ENCODE data around the gene DHFR.
"Not testable (repeated sequence)": the region's sequence is repeated elsewhere in the genome, so short reads cannot be mapped to it uniquely, and the experiment has no call there.

The DHFR gene

GRCh38 chr5:80600943-80601693 lies 53.7 kb downstream of the DHFR start:
- WGBS, 2 experiments (ENCODE audit: insufficient coverage in 2 of 2) = 100% methylated on average over 1 to 2 of the region's 2 CpGs
- no peaks in the 10 kb centered on the region for H3K36me3 ChIP-seq (ENCODE audit: control insufficient read depth, insufficient read depth, low read length)
- H3K4me3 ChIP-seq (ENCODE audit: extremely low read depth, insufficient read depth, low read length, poor library complexity, severe bottlenecking) = no peak overlapping the region

DNA sequence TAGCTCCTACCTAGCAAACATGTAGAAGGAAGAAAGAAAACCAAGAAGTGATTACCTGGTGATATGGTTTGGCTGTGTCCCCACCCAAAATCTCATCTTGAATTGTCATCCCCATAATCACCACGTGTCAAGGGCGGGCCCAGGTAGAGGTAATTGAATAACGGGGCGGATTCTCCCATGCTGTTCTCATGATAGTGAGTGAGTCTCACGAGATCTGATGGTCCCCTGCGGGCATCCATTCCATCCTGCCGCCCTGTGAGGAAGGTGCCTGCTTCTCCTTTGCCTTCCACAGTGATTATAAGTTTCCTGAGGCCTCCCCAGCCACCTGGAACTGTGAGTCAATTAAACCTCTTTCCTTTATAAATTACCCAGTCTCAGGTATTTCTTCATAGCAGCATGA lies 57.3 kb downstream of the DHFR start:
- Histone ChIP-seq H3K36me3 (ENCODE audit: control insufficient read depth, insufficient read depth, low read length) (no peaks in the 10 kb centered on the region), H3K4me3 (ENCODE audit: extremely low read depth, insufficient read depth, low read length, poor library complexity, severe bottlenecking) (no peak overlapping the region), H3K4me1 (ENCODE audit: control insufficient read depth, insufficient read depth, low read length, poor library complexity, severe bottlenecking) (no peaks in the 10 kb centered on the region), H3K27ac (ENCODE audit: low read depth, low read length, severe bottlenecking) (no peak overlapping the region), H3K9me3 (ENCODE audit: control insufficient read depth, low read length) (no peaks in the 10 kb centered on the region)
- 79 to 92% methylated on average over 6 to 7 of the region's 7 CpGs for WGBS, 2 experiments (ENCODE audit: insufficient coverage in 2 of 2)

More at GRCh38 chr5:80600943-80601693, 53.7 kb downstream of the DHFR start:
- Histone ChIP-seq H3K9me3 (ENCODE audit: control insufficient read depth, low read length) (no peaks in the 10 kb centered on the region), H3K27ac (ENCODE audit: low read depth, low read length, severe bottlenecking) (no peak overlapping the region), H3K4me1 (ENCODE audit: control insufficient read depth, insufficient read depth, low read length, poor library complexity, severe bottlenecking) (no peaks in the 10 kb centered on the region)

GRCh38 chr5:80594810-80595209 lies 60.0 kb downstream of the DHFR start:
- H3K4me3 ChIP-seq (ENCODE audit: extremely low read depth, insufficient read depth, low read length, poor library complexity, severe bottlenecking) = no peak overlapping the region
- H3K9me3 ChIP-seq (ENCODE audit: control insufficient read depth, low read length) = no peaks in the 10 kb centered on the region
- H3K4me1 ChIP-seq (ENCODE audit: control insufficient read depth, insufficient read depth, low read length, poor library complexity, severe bottlenecking) = no peaks in the 10 kb centered on the region
- 100% methylated on average over 1 of the region's 2 CpGs; no CpG with 5 or more reads in 1 of the 2 experiments for WGBS, 2 experiments (ENCODE audit: insufficient coverage in 2 of 2)
- H3K36me3 ChIP-seq (ENCODE audit: control insufficient read depth, insufficient read depth, low read length) = no peaks in the 10 kb centered on the region
- no peak overlapping the region for H3K27ac ChIP-seq (ENCODE audit: low read depth, low read length, severe bottlenecking)

GRCh38 chr5:80592761-80593160 lies 62.0 kb downstream of the DHFR start:
- no peak overlapping the region for H3K4me3 ChIP-seq (ENCODE audit: extremely low read depth, insufficient read depth, low read length, poor library complexity, severe bottlenecking)
- 80 to 86% methylated on average over 2 of the region's 2 CpGs for WGBS, 2 experiments (ENCODE audit: insufficient coverage in 2 of 2)
- no peak overlapping the region for H3K27ac ChIP-seq (ENCODE audit: low read depth, low read length, severe bottlenecking)
- H3K36me3 ChIP-seq (ENCODE audit: control insufficient read depth, insufficient read depth, low read length) = no peaks in the 10 kb centered on the region
- no peaks in the 10 kb centered on the region for H3K4me1 ChIP-seq (ENCODE audit: control insufficient read depth, insufficient read depth, low read length, poor library complexity, severe bottlenecking)
- H3K9me3 ChIP-seq (ENCODE audit: control insufficient read depth, low read length) = no peaks in the 10 kb centered on the region

DNA sequence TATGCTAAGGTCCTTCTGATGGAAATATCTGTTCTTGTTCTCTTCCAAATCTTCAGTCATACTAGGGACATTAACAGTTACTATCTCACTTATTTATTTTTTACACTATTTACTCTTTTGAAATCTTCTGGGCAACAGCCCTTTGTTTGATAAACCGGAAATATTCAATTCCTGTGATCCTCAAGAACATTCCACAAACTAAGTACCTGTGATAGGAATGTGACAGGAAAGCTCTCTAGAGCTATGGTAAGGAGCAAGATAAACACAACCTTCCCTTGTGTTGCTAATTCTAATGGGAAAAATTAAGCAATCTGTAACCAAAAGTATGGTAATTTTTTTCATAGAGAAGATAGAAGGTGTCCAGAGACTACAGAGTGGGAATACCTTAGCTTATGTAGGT lies 62.7 kb downstream of the DHFR start:
- no peak overlapping the region for H3K27ac ChIP-seq (ENCODE audit: low read depth, low read length, severe bottlenecking)
- H3K9me3 ChIP-seq (ENCODE audit: control insufficient read depth, low read length) = no peaks in the 10 kb centered on the region
- no CpG with 5 or more reads among the region's 1 CpG for WGBS, 2 experiments (ENCODE audit: insufficient coverage in 2 of 2)
- no peaks in the 10 kb centered on the region for H3K36me3 ChIP-seq (ENCODE audit: control insufficient read depth, insufficient read depth, low read length)
- no peaks in the 10 kb centered on the region for H3K4me1 ChIP-seq (ENCODE audit: control insufficient read depth, insufficient read depth, low read length, poor library complexity, severe bottlenecking)
- no peak overlapping the region for H3K4me3 ChIP-seq (ENCODE audit: extremely low read depth, insufficient read depth, low read length, poor library complexity, severe bottlenecking)

DNA sequence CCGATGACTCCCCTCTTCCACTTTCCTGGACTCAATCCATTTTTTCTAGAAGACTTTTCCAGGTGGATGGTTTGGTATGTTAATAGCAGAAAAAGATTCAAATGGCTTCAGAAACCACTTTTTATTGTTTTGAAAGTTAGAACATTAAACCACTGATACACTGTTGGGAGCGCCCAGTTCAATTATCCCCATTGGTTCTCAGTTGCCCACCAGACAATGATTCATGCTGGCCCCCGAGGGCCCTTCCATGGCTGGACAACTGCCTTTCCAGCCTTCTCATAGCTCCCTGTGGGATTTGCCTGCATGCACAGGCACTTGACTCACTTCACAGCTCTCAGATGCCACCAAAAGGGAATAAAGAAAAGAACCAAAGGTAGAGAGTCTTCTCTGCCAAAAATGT lies 63.4 kb downstream of the DHFR start:
- Histone ChIP-seq H3K36me3 (ENCODE audit: control insufficient read depth, insufficient read depth, low read length) (no peaks in the 10 kb centered on the region), H3K4me1 (ENCODE audit: control insufficient read depth, insufficient read depth, low read length, poor library complexity, severe bottlenecking) (no peaks in the 10 kb centered on the region), H3K27ac (ENCODE audit: low read depth, low read length, severe bottlenecking) (no peak overlapping the region), H3K9me3 (ENCODE audit: control insufficient read depth, low read length) (no peaks in the 10 kb centered on the region), H3K4me3 (ENCODE audit: extremely low read depth, insufficient read depth, low read length, poor library complexity, severe bottlenecking) (no peak overlapping the region)
- 85 to 92% methylated on average over 2 of the region's 3 CpGs for WGBS, 2 experiments (ENCODE audit: insufficient coverage in 2 of 2)

DNA sequence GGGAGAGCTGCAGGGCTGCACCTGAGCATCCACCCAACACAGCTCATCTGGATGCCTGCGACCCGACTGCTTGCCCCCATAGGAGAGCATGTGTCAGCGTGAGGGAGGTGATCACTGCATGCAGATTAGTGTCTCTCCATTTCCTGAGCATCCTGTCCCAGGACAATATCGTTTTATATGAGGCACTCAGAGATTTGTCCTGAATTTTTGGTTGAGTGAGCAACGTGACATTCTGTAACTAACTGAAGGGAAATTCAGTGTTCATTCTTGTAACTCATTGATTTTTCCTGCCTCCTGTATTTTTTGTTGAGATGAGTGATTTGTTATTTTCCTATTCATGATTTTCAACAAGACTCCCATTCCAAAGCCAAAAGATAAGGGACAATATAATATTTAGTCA lies 64.0 kb downstream of the DHFR start:
- H3K4me3 ChIP-seq (ENCODE audit: extremely low read depth, insufficient read depth, low read length, poor library complexity, severe bottlenecking) = no peak overlapping the region
- H3K27ac ChIP-seq (ENCODE audit: low read depth, low read length, severe bottlenecking) = no peak overlapping the region
- 90 to 100% methylated on average over 4 of the region's 5 CpGs for WGBS, 2 experiments (ENCODE audit: insufficient coverage in 2 of 2)
- H3K36me3 ChIP-seq (ENCODE audit: control insufficient read depth, insufficient read depth, low read length) = no peaks in the 10 kb centered on the region
- no peaks in the 10 kb centered on the region for H3K9me3 ChIP-seq (ENCODE audit: control insufficient read depth, low read length)
- H3K4me1 ChIP-seq (ENCODE audit: control insufficient read depth, insufficient read depth, low read length, poor library complexity, severe bottlenecking) = no peaks in the 10 kb centered on the region

GRCh38 chr5:80588858-80589540 lies 65.8 kb downstream of the DHFR start:
- no peaks in the 10 kb centered on the region for H3K36me3 ChIP-seq (ENCODE audit: control insufficient read depth, insufficient read depth, low read length)
- H3K4me3 ChIP-seq (ENCODE audit: extremely low read depth, insufficient read depth, low read length, poor library complexity, severe bottlenecking) = no peak overlapping the region
- WGBS, 2 experiments (ENCODE audit: insufficient coverage in 2 of 2) = 85 to 87% methylated on average over 3 to 4 of the region's 8 CpGs
- H3K27ac ChIP-seq (ENCODE audit: low read depth, low read length, severe bottlenecking) = no peak overlapping the region
- no peaks in the 10 kb centered on the region for H3K4me1 ChIP-seq (ENCODE audit: control insufficient read depth, insufficient read depth, low read length, poor library complexity, severe bottlenecking)
- no peaks in the 10 kb centered on the region for H3K9me3 ChIP-seq (ENCODE audit: control insufficient read depth, low read length)

DNA sequence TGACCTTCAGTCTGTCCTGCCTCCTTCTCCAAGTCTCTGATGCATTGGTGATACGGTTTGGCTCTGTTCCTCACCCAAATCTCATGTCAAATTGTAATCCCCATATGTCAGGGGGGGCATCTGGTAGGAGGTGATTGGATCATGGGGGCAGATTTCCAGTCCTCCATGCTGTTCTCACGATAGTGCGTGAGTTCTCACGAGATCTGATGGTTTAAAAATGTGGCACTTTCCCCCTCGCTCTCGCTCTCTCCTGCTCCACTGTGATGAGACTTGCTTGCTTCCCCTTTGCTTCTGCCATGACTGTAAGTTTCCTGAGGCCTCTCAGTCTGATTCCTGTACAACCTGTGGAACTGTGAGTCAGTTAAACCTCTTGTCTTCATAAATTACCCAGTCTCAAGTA lies 70.0 kb downstream of the DHFR start:
- no peak overlapping the region for H3K27ac ChIP-seq (ENCODE audit: low read depth, low read length, severe bottlenecking)
- no peaks in the 10 kb centered on the region for H3K9me3 ChIP-seq (ENCODE audit: control insufficient read depth, low read length)
- 84 to 94% methylated on average over 5 to 6 of the region's 6 CpGs for WGBS, 2 experiments (ENCODE audit: insufficient coverage in 2 of 2)
- H3K4me1 ChIP-seq (ENCODE audit: control insufficient read depth, insufficient read depth, low read length, poor library complexity, severe bottlenecking) = no peaks in the 10 kb centered on the region
- H3K4me3 ChIP-seq (ENCODE audit: extremely low read depth, insufficient read depth, low read length, poor library complexity, severe bottlenecking) = no peak overlapping the region
- H3K36me3 ChIP-seq (ENCODE audit: control insufficient read depth, insufficient read depth, low read length) = no peaks in the 10 kb centered on the region

DNA sequence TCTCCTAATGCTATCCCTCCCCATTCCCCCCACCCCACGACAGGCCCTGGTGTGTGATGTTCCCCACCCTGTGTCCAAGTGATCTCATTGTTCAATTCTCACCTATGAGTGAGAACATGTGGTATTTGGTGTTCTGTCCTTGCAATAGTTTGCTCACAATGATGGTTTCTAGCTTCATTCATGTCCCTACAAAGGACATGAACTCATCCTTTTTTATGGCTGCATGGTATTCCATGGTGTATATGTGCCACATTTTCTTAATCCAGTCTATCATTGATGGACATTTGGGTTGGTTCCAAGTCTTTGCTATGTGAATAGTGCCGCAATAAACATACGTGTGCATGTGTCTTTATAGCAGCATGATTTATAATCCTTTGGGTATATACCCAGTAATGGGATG lies 74.5 kb downstream of the DHFR start:
- not testable (repeated sequence) for H3K4me3 ChIP-seq (ENCODE audit: extremely low read depth, insufficient read depth, low read length, poor library complexity, severe bottlenecking)

DNA sequence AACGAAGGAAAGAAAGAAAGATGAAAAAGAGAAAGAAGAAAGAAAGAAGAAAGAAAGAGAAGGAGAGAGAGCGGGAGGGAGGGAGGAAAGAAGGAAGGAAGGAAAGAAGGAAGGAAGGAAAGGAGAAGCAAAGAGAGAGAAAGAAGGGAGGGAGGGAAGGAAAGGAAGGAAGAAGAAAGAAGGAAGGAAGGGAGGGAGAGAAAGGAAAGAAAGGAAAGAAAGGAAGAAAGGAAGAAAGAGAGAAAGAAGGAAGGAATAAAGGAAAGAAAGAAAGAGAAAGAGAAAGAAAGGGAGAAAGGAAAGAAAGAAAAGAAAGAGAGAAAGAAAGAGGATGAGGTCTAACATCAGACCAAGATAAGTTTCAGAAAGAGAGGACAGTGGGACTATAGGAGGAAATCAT lies 75.7 kb downstream of the DHFR start:
- 88 to 95% methylated on average over 2 of the region's 2 CpGs for WGBS, 2 experiments (ENCODE audit: insufficient coverage in 2 of 2)
- Histone ChIP-seq H3K27ac (ENCODE audit: low read depth, low read length, severe bottlenecking) (no peak overlapping the region), H3K4me1 (ENCODE audit: control insufficient read depth, insufficient read depth, low read length, poor library complexity, severe bottlenecking) (no peaks in the 10 kb centered on the region), H3K36me3 (ENCODE audit: control insufficient read depth, insufficient read depth, low read length) (no peaks in the 10 kb centered on the region), H3K9me3 (ENCODE audit: control insufficient read depth, low read length) (no peaks in the 10 kb centered on the region), H3K4me3 (ENCODE audit: extremely low read depth, insufficient read depth, low read length, poor library complexity, severe bottlenecking) (no peak overlapping the region)

More for the DNA sequence above, 74.5 kb downstream of the DHFR start:
- not testable (repeated sequence) for H3K4me1 ChIP-seq (ENCODE audit: control insufficient read depth, insufficient read depth, low read length, poor library complexity, severe bottlenecking); H3K27ac ChIP-seq (ENCODE audit: low read depth, low read length, severe bottlenecking); H3K9me3 ChIP-seq (ENCODE audit: control insufficient read depth, low read length); H3K36me3 ChIP-seq (ENCODE audit: control insufficient read depth, insufficient read depth, low read length)
- WGBS, 2 experiments (ENCODE audit: insufficient coverage in 2 of 2) = no CpG with 5 or more reads among the region's 3 CpGs
